ENCODE data around the gene ZACN. TPM values are rescaled to one million over a fixed set of nuclear protein-coding genes. Genes with fewer than 3 reads are reported as not detected.

Gene ZACN
- total RNA-seq, 1 experiment from 2014 or later: 0.34 TPM

DNA sequence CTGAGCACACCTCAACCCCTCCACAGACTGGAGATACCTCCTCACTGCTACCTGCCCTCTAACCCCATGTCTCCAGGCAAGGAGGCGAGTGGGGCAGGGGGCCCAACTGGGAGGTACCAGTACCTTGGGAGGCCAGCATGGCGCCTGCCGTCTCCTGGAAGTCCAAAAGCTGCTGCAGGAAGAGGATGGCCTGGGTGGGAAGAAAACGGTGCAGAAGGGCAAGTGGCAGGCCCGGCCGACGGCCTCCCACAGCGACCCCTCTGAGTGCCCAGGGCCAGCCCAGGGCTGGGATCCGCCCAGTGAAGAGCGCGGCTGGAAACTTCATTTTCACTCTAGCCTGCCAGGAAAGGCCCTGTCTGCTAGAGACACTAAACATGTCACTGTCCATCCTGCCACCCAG is 8.5 kb downstream of the ZACN start:
- no TSS peak for BruUV-seq (replicated peaks)
- Mint-ChIP-seq H3K27me3 (ENCODE audit: insufficient read depth, unreplicated experiment) (no peaks in the 10 kb centered on the region), H3K4me1 (ENCODE audit: low read depth, unreplicated experiment) (no peaks in the 10 kb centered on the region), H3K9me3 (ENCODE audit: unreplicated experiment) (no peaks in the 10 kb centered on the region), H3K36me3 (ENCODE audit: insufficient read depth, unreplicated experiment) (peaks cover 46% of the 10 kb centered on the region), H3K27ac (ENCODE audit: unreplicated experiment) (no peak overlapping the region), H3K4me3 (ENCODE audit: unreplicated experiment) (no peak overlapping the region)
- ChIA-PET POLR2A (no interaction called here), CTCF (no interaction called here)
- no peak for DNase-seq
- Histone ChIP-seq H3K4me3 (ENCODE audit: low read depth, low read length) (no peak overlapping the region), H3K36me3 (ENCODE audit: control insufficient read depth, insufficient read depth, low read length) (peaks cover 5% of the 10 kb centered on the region), H3K4me1 (no peaks in the 10 kb centered on the region), H3K9me3 (no peaks in the 10 kb centered on the region), H3K27me3 (replicated peaks; ENCODE audit: control insufficient read depth, insufficient read depth, low read length) (no peaks in the 10 kb centered on the region)
- intact Hi-C loops (cut with micrococcal nuclease; ENCODE audit: unreplicated experiment): no loop called here
- TF ChIP-seq, protein P1, sequence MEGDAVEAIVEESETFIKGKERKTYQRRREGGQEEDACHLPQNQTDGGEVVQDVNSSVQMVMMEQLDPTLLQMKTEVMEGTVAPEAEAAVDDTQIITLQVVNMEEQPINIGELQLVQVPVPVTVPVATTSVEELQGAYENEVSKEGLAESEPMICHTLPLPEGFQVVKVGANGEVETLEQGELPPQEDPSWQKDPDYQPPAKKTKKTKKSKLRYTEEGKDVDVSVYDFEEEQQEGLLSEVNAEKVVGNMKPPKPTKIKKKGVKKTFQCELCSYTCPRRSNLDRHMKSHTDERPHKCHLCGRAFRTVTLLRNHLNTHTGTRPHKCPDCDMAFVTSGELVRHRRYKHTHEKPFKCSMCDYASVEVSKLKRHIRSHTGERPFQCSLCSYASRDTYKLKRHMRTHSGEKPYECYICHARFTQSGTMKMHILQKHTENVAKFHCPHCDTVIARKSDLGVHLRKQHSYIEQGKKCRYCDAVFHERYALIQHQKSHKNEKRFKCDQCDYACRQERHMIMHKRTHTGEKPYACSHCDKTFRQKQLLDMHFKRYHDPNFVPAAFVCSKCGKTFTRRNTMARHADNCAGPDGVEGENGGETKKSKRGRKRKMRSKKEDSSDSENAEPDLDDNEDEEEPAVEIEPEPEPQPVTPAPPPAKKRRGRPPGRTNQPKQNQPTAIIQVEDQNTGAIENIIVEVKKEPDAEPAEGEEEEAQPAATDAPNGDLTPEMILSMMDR (IDR thresholded peaks at IDR 0.05; ENCODE audit: insufficient read depth in 1 of 2, low read depth in 1 of 2, low read length in 1 of 2, severe bottlenecking in 1 of 2, unreplicated experiment in 1 of 2): no peak

DNA sequence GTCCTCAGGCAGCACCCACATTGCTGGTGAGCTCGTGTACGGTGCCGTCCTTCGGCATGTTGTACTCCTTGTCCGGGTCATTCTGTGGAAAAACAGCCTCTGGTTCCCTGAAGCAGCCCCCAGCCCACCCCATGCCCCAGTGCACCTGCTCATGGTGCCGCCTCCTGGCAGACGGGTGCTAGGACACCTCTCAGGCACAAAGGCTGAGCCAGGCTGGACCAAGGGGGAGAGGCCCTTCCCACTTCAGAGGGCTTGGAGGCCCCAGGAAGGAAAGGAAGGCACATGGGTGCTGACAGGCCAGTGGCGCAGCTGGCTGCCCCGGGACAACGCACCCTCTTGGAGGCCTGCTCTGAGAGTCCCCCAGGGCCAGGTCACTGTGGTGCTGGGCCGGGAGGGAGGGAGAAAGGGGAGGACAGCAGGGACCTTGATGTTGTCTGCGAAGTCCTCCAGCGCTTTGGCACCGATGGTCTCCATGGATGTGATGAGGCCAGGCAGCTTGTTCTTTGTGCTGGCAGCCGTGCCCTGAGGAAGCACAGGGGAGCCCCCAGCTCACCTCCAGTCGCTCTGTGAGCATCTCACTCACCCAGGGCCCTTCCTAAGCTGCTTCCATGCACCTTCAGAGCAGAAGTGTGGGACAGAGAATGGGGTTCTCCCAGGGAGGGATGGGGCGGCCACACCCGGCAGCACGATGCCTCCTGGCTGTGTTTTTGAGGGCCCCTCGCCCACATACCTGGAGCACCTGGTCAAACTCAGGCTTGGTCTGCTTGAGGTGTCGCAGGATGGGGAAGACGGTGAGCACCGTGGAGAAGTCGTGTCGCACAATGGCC is 9.3 kb downstream of the ZACN start:
- H3K4me3 Mint-ChIP-seq (ENCODE audit: unreplicated experiment): no peak overlapping the region
- peaks cover 51% of the 10 kb centered on the region for H3K36me3 Mint-ChIP-seq (ENCODE audit: insufficient read depth, unreplicated experiment)
- Histone ChIP-seq H3K4me3 (ENCODE audit: low read depth, low read length) (no peak overlapping the region), H3K4me1 (no peaks in the 10 kb centered on the region), H3K36me3 (ENCODE audit: control insufficient read depth, insufficient read depth, low read length) (peaks cover 6% of the 10 kb centered on the region), H3K27me3 (replicated peaks; ENCODE audit: control insufficient read depth, insufficient read depth, low read length) (no peaks in the 10 kb centered on the region), H3K9me3 (no peaks in the 10 kb centered on the region)
- ChIA-PET CTCF (interaction anchor here (1.4 kb wide), 1 partner anchor 65 kb away, joined by 3 read pairs; no protein-coding TSS in a partner anchor), POLR2A (no interaction called here)
- no peaks in the 10 kb centered on the region for H3K27me3 Mint-ChIP-seq (ENCODE audit: insufficient read depth, unreplicated experiment)
- peak in 1 of 2 experiments; percentile 45 for DNase-seq
- H3K9me3 Mint-ChIP-seq (ENCODE audit: unreplicated experiment): no peaks in the 10 kb centered on the region
- no TSS peak for BruUV-seq (replicated peaks)
- TF ChIP-seq, protein P1 (IDR thresholded peaks at IDR 0.05; ENCODE audit: insufficient read depth in 1 of 2, low read depth in 1 of 2, low read length in 1 of 2, severe bottlenecking in 1 of 2, unreplicated experiment in 1 of 2): peak; percentile 36 to 43
- H3K27ac Mint-ChIP-seq (ENCODE audit: unreplicated experiment): no peak overlapping the region
- no peaks in the 10 kb centered on the region for H3K4me1 Mint-ChIP-seq (ENCODE audit: low read depth, unreplicated experiment)
- intact Hi-C loops (cut with micrococcal nuclease; ENCODE audit: unreplicated experiment): no loop called here

DNA sequence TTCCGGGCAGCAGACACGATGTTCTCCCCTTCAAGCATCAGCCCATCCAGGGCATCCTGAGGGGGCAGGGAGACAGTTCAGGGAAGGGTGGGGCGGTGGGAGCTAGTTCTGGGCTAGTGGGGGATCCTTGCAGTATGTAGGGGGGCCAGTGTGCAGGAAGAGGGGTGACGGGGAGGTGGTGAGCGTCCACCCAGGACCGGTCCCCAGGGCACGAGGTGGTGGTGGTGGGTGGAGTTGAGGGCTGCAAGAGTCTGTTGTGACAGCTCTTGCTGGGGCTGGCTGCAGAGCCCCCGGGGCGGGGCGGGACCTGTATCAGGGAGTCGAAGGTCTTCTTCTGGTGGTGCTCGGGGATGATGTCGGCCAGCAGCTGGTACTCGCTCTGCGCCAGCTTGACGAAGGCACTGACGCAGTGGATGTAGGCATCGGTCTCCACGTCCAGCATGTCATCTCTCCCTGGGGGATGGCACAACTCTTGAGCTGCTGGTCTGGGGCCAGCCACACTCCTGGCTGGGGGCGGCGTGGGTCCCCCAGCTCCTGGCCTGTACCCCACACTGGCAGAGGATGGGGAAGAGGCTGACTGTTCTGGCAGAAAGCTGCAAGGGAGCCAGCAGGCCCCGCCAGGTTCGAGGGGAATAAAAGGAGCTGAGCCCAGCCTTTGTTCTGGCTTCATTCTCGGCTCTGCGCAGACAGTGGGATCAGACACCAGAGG is 10.0 kb downstream of the ZACN start:
- intact Hi-C loops (cut with micrococcal nuclease; ENCODE audit: unreplicated experiment): no loop called here
- Histone ChIP-seq H3K4me3 (ENCODE audit: low read depth, low read length) (no peak overlapping the region), H3K27me3 (replicated peaks; ENCODE audit: control insufficient read depth, insufficient read depth, low read length) (no peaks in the 10 kb centered on the region), H3K9me3 (no peaks in the 10 kb centered on the region), H3K4me1 (no peaks in the 10 kb centered on the region), H3K36me3 (ENCODE audit: control insufficient read depth, insufficient read depth, low read length) (peaks cover 6% of the 10 kb centered on the region)
- ChIA-PET POLR2A (interaction anchor here (0.7 kb wide), 1 partner anchor 15 kb away, joined by 3 read pairs; no protein-coding TSS in a partner anchor), CTCF (interaction anchor here (0.6 to 1.4 kb wide), 2 partner anchors 64 to 193 kb away, joined by 3 to 4 read pairs; partner anchors contain the start of gene TRIM65)
- peaks cover 55% of the 10 kb centered on the region for H3K36me3 Mint-ChIP-seq (ENCODE audit: insufficient read depth, unreplicated experiment)
- TF ChIP-seq, protein P1 (IDR thresholded peaks at IDR 0.05; ENCODE audit: insufficient read depth in 1 of 2, low read depth in 1 of 2, low read length in 1 of 2, severe bottlenecking in 1 of 2, unreplicated experiment in 1 of 2): no peak
- BruUV-seq (replicated peaks): no TSS peak
- no peaks in the 10 kb centered on the region for H3K9me3 Mint-ChIP-seq (ENCODE audit: unreplicated experiment)
- no peaks in the 10 kb centered on the region for H3K4me1 Mint-ChIP-seq (ENCODE audit: low read depth, unreplicated experiment)
- H3K27ac Mint-ChIP-seq (ENCODE audit: unreplicated experiment): no peak overlapping the region
- no peak for DNase-seq
- no peaks in the 10 kb centered on the region for H3K27me3 Mint-ChIP-seq (ENCODE audit: insufficient read depth, unreplicated experiment)
- no peak overlapping the region for H3K4me3 Mint-ChIP-seq (ENCODE audit: unreplicated experiment)

Data from Caco-2 (cell line).